Measurements from ENCODE around the gene MAFF. TPM values are rescaled to one million over a fixed set of nuclear protein-coding genes. Genes with fewer than 3 reads are reported as not detected.

Gene MAFF
- total and polyA plus RNA-seq, 9 of the 15 experiments (the other 6 are each of a cell fraction or from before 2014, with no cell fraction given), result 0.51 to 8.0 (median 5.4) TPM

DNA sequence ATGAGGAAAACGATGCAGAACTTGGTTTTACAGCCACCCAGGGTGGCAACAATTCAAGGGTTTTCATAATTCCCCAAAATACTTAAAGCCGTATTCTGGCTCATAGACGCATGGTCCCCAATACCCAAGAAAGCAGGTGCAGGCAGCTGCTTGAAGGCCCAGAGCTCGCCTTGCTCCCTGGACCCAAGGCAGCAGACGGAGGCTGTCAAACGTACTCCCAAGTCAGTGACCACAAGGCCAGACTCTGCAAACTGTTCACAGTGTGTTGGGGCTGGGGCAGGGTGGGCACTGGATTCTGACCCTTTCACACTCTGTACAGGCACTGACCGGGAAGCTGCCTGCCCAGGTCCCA, 49.5 kb downstream of the MAFF start:
- BruUV-seq (replicated peaks), result no TSS peak
- ChIA-PET CTCF (ENCODE audit: low intra/inter-chr PET ratio) (no interaction called here), POLR2A (no interaction called here)
- no peak overlapping the region for H3K4me2 ChIP-seq (ENCODE audit: insufficient read depth, low read length)
- H3K79me2 ChIP-seq (ENCODE audit: control insufficient read depth, insufficient read depth, low read length), result peaks cover 6% of the 10 kb centered on the region; the same call in 2 of the 3 replicates
- H3K9me1 ChIP-seq (ENCODE audit: control insufficient read depth, insufficient read depth, low read length), result no peaks in the 10 kb centered on the region
- H3K27me3 ChIP-seq (ENCODE audit: control insufficient read depth in 2 of 2, insufficient read depth in 2 of 2, low read length in 2 of 2), result no peaks in the 10 kb centered on the region
- FAIRE-seq (no peak), ATAC-seq (no peak), DNase-seq (ENCODE audit: extremely low read depth in 1 of 4, low spot score in 3 of 4) (no peak)
- H3K4me1 ChIP-seq (replicated peaks in 1 of 2; ENCODE audit: control insufficient read depth in 2 of 2, insufficient read depth in 2 of 2, low read length in 2 of 2), result peaks cover 0 to 4% of the 10 kb centered on the region in 2 experiments; a peak in 1 of 5 replicates
- intact Hi-C loops (cut with micrococcal nuclease), result no loop called here
- in situ Hi-C loops (cut with MboI), result no loop called here
- H3K27ac ChIP-seq (ENCODE audit: extremely low read depth, low read depth, low read length), result no peak overlapping the region
- WGBS (ENCODE audit: insufficient coverage, low coverage, missing lambda C conversion rate), result 78% methylated on average over 6 of the region's 7 CpGs
- no peak overlapping the region for H2AFZ ChIP-seq (ENCODE audit: low read depth, low read length)
- no peak overlapping the region for H3K4me3 ChIP-seq
- H3K9ac ChIP-seq (ENCODE audit: insufficient read depth in 1 of 2, low read depth in 2 of 2, low read length in 2 of 2), result no peak overlapping the region
- no peaks in the 10 kb centered on the region for H3K9me3 ChIP-seq (replicated peaks; ENCODE audit: control insufficient read depth, insufficient read depth, low read depth, low read length)
- peaks cover 11% of the 10 kb centered on the region; the same call in 1 of the 3 replicates for H3K36me3 ChIP-seq (ENCODE audit: control insufficient read depth, insufficient read depth, low read length)
- H4K20me1 ChIP-seq (replicated peaks; ENCODE audit: control insufficient read depth, insufficient read depth, low read length), result 0 out of 2 replicates have a peak, but pooled peaks cover 7% of the 10 kb centered on the region
- no peak for TF ChIP-seq ZBTB1 (CRISPR knock-in tag; IDR thresholded peaks at IDR 0.05; ENCODE audit: borderline replicate concordance, low read depth)
- TF ChIP-seq, protein P1, sequence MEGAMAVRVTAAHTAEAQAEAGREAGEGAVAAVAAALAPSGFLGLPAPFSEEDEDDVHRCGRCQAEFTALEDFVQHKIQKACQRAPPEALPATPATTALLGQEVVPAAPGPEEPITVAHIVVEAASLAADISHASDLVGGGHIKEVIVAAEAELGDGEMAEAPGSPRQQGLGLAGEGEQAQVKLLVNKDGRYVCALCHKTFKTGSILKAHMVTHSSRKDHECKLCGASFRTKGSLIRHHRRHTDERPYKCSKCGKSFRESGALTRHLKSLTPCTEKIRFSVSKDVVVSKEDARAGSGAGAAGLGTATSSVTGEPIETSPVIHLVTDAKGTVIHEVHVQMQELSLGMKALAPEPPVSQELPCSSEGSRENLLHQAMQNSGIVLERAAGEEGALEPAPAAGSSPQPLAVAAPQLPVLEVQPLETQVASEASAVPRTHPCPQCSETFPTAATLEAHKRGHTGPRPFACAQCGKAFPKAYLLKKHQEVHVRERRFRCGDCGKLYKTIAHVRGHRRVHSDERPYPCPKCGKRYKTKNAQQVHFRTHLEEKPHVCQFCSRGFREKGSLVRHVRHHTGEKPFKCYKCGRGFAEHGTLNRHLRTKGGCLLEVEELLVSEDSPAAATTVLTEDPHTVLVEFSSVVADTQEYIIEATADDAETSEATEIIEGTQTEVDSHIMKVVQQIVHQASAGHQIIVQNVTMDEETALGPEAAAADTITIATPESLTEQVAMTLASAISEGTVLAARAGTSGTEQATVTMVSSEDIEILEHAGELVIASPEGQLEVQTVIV (CRISPR knock-in tag; IDR thresholded peaks at IDR 0.05; ENCODE audit: borderline replicate concordance), result no peak
- TF ChIP-seq, protein P2, sequence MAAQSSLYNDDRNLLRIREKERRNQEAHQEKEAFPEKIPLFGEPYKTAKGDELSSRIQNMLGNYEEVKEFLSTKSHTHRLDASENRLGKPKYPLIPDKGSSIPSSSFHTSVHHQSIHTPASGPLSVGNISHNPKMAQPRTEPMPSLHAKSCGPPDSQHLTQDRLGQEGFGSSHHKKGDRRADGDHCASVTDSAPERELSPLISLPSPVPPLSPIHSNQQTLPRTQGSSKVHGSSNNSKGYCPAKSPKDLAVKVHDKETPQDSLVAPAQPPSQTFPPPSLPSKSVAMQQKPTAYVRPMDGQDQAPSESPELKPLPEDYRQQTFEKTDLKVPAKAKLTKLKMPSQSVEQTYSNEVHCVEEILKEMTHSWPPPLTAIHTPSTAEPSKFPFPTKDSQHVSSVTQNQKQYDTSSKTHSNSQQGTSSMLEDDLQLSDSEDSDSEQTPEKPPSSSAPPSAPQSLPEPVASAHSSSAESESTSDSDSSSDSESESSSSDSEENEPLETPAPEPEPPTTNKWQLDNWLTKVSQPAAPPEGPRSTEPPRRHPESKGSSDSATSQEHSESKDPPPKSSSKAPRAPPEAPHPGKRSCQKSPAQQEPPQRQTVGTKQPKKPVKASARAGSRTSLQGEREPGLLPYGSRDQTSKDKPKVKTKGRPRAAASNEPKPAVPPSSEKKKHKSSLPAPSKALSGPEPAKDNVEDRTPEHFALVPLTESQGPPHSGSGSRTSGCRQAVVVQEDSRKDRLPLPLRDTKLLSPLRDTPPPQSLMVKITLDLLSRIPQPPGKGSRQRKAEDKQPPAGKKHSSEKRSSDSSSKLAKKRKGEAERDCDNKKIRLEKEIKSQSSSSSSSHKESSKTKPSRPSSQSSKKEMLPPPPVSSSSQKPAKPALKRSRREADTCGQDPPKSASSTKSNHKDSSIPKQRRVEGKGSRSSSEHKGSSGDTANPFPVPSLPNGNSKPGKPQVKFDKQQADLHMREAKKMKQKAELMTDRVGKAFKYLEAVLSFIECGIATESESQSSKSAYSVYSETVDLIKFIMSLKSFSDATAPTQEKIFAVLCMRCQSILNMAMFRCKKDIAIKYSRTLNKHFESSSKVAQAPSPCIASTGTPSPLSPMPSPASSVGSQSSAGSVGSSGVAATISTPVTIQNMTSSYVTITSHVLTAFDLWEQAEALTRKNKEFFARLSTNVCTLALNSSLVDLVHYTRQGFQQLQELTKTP (IDR thresholded peaks at IDR 0.05; ENCODE audit: low read depth in 1 of 2, partially characterized antibody in 2 of 2), result no peak
- no peak for TF ChIP-seq TRIM28 (IDR thresholded peaks at IDR 0.05)
- TF ChIP-seq, protein P3, sequence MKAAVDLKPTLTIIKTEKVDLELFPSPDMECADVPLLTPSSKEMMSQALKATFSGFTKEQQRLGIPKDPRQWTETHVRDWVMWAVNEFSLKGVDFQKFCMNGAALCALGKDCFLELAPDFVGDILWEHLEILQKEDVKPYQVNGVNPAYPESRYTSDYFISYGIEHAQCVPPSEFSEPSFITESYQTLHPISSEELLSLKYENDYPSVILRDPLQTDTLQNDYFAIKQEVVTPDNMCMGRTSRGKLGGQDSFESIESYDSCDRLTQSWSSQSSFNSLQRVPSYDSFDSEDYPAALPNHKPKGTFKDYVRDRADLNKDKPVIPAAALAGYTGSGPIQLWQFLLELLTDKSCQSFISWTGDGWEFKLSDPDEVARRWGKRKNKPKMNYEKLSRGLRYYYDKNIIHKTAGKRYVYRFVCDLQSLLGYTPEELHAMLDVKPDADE (conservative IDR thresholded peaks at IDR 0.05; ENCODE audit: control insufficient read depth, low read depth, low read length), result no peak
- no peak for TF ChIP-seq ZFP36 (IDR thresholded peaks at IDR 0.05; ENCODE audit: low read depth, low read length, partially characterized antibody)
- no peak for TF ChIP-seq CAMTA2 (CRISPR knock-in tag; conservative IDR thresholded peaks at IDR 0.05)
- TF ChIP-seq ZNF121 (CRISPR knock-in tag; conservative IDR thresholded peaks at IDR 0.05), result no peak
- TF ChIP-seq, protein P4, sequence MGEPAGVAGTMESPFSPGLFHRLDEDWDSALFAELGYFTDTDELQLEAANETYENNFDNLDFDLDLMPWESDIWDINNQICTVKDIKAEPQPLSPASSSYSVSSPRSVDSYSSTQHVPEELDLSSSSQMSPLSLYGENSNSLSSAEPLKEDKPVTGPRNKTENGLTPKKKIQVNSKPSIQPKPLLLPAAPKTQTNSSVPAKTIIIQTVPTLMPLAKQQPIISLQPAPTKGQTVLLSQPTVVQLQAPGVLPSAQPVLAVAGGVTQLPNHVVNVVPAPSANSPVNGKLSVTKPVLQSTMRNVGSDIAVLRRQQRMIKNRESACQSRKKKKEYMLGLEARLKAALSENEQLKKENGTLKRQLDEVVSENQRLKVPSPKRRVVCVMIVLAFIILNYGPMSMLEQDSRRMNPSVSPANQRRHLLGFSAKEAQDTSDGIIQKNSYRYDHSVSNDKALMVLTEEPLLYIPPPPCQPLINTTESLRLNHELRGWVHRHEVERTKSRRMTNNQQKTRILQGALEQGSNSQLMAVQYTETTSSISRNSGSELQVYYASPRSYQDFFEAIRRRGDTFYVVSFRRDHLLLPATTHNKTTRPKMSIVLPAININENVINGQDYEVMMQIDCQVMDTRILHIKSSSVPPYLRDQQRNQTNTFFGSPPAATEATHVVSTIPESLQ (CRISPR knock-in tag; IDR thresholded peaks at IDR 0.05), result no peak
